ENCODE results near the gene BCAS4.
"Not testable (repeated sequence)": the region's sequence is repeated elsewhere in the genome, so short reads cannot be mapped to it uniquely, and the experiment has no call there.

- not testable (repeated sequence) for TF ChIP-seq CTCF, POLR2A (IDR thresholded peaks at IDR 0.05)
These were observed 15.9 kb upstream of the BCAS4 start for GRCh38 chr20:50778994-50779393.
